ENCODE measurements around the gene IL37.
A peak's percentile ranks its signal among the peaks of the same experiment; 100 is the strongest.
"Not testable (repeated sequence)": the region's sequence is repeated elsewhere in the genome, so short reads cannot be mapped to it uniquely, and the experiment has no call there.

The IL37 gene

GRCh38 chr2:112923967-112924338 lies 13.0 kb downstream of the IL37 start:
- DNase-seq: no peak

- DNase-seq: no peak
Observed at GRCh38 chr2:112924360-112924759, 13.4 kb downstream of the IL37 start.

GRCh38 chr2:112924821-112925220 lies 13.9 kb downstream of the IL37 start:
- DNase-seq: no peak

GRCh38 chr2:112926707-112927106 lies 15.7 kb downstream of the IL37 start:
- DNase-seq: no peak

- no peak for DNase-seq
Observed at GRCh38 chr2:112927745-112928144, 16.8 kb downstream of the IL37 start.

GRCh38 chr2:112933261-112933660 lies 22.3 kb downstream of the IL37 start:
- DNase-seq: no peak

- DNase-seq: not testable (repeated sequence)
Observed at GRCh38 chr2:112934117-112934516, 23.2 kb downstream of the IL37 start.

- no peak for DNase-seq
Observed at GRCh38 chr2:112936927-112937232, 25.9 kb downstream of the IL37 start.

GRCh38 chr2:112938904-112939303 lies 27.9 kb downstream of the IL37 start:
- no peak for DNase-seq

GRCh38 chr2:112939425-112939824 lies 28.5 kb downstream of the IL37 start:
- DNase-seq: no peak

- no peak for DNase-seq
Observed at GRCh38 chr2:112940859-112941625, 30.1 kb downstream of the IL37 start.

- DNase-seq: peak; percentile 36
Observed at GRCh38 chr2:112941753-112942653, 31.0 kb downstream of the IL37 start.

GRCh38 chr2:112942654-112943002 lies 31.7 kb downstream of the IL37 start:
- DNase-seq: no peak

- no peak for DNase-seq
Observed at GRCh38 chr2:112944971-112945370, 34.0 kb downstream of the IL37 start.

- DNase-seq: no peak
Observed at GRCh38 chr2:112946086-112946485, 35.1 kb downstream of the IL37 start.

GRCh38 chr2:112947374-112947773 lies 36.4 kb downstream of the IL37 start:
- no peak for DNase-seq

GRCh38 chr2:112949456-112949855 lies 38.5 kb downstream of the IL37 start:
- no peak for DNase-seq

- DNase-seq: no peak
Observed at GRCh38 chr2:112954364-112954763, 43.4 kb downstream of the IL37 start.

- DNase-seq: no peak
Observed at GRCh38 chr2:112957511-112957910, 46.5 kb downstream of the IL37 start.

- DNase-seq: peak; percentile 11
Observed at GRCh38 chr2:112958428-112959108, 47.6 kb downstream of the IL37 start.

GRCh38 chr2:112959109-112959812 lies 48.3 kb downstream of the IL37 start:
- DNase-seq: no peak

- no peak for DNase-seq
Observed at GRCh38 chr2:112960230-112960825, 49.4 kb downstream of the IL37 start.

Measured in NCI-H774 (cell line).